ENCODE measurements around the gene PAQR9.
"Not testable (repeated sequence)": the region's sequence is repeated elsewhere in the genome, so short reads cannot be mapped to it uniquely, and the experiment has no call there.

Gene PAQR9

GRCh38 chr3:142963516-142964448, at the start of gene PAQR9:
PAQR9 (minus strand) TSS chr3:142963674; CDS start chr3:142963336, 338 bp downstream.
- DNase-seq: no peak

- no peak for DNase-seq
Measured at GRCh38 chr3:143011705-143012104, 48.2 kb upstream of the PAQR9 start.

GRCh38 chr3:143010024-143010423, 46.5 kb upstream of the PAQR9 start:
- no peak for DNase-seq

- DNase-seq: no peak
Measured at GRCh38 chr3:143004823-143005222, 41.3 kb upstream of the PAQR9 start.

GRCh38 chr3:143002727-143003126, 39.3 kb upstream of the PAQR9 start:
- DNase-seq: no peak

- peak; percentile 57 for DNase-seq
Measured at GRCh38 chr3:143002083-143002712, 38.7 kb upstream of the PAQR9 start.

- peak; percentile 99 for DNase-seq
Measured at GRCh38 chr3:143001369-143002082, 38.1 kb upstream of the PAQR9 start, which contains the start of gene U2SURP. U2SURP (plus strand) TSS chr3:143001570; CDS start chr3:143001629, 59 bp downstream.

GRCh38 chr3:143001034-143001368, 37.5 kb upstream of the PAQR9 start:
- DNase-seq: no peak

- no peak for DNase-seq
Measured at GRCh38 chr3:143000528-143000927, 37.1 kb upstream of the PAQR9 start.

- DNase-seq: no peak
Measured at GRCh38 chr3:142999881-143000280, 36.4 kb upstream of the PAQR9 start.

GRCh38 chr3:142998439-142998838, 35.0 kb upstream of the PAQR9 start:
- DNase-seq: no peak

- no peak for DNase-seq
Measured at GRCh38 chr3:142997330-142997729, 33.9 kb upstream of the PAQR9 start.

- DNase-seq: peak; percentile 31
Measured at GRCh38 chr3:142993958-142994442, 30.5 kb upstream of the PAQR9 start.

- no peak for DNase-seq
Measured at GRCh38 chr3:142992323-142992722, 28.8 kb upstream of the PAQR9 start.

GRCh38 chr3:142990721-142991120, 27.2 kb upstream of the PAQR9 start:
- DNase-seq: no peak

GRCh38 chr3:142988826-142989225, 25.4 kb upstream of the PAQR9 start:
- not testable (repeated sequence) for DNase-seq

GRCh38 chr3:142988221-142988620, 24.7 kb upstream of the PAQR9 start:
- DNase-seq: not testable (repeated sequence)

- no peak for DNase-seq
Measured at GRCh38 chr3:142987707-142988106, 24.2 kb upstream of the PAQR9 start.

GRCh38 chr3:142987080-142987700, 23.7 kb upstream of the PAQR9 start:
- DNase-seq: peak; percentile 31

- DNase-seq: no peak
Measured at GRCh38 chr3:142984255-142984654, 20.8 kb upstream of the PAQR9 start.

- DNase-seq: no peak
Measured at GRCh38 chr3:142983318-142983717, 19.8 kb upstream of the PAQR9 start.

- no peak for DNase-seq
Measured at GRCh38 chr3:142982038-142982773, 18.7 kb upstream of the PAQR9 start.
